ENCODE results near the gene CDH4. TPM values are rescaled to one million over a fixed set of nuclear protein-coding genes. Genes with fewer than 3 reads are reported as not detected.

CDH4 gene
- total RNA-seq, 1 donor from 2014 or later, result 0.99 TPM

GRCh38 chr20:61434341-61434781 is 182.3 kb downstream of the CDH4 start:
- TF ChIP-seq CTCF (IDR thresholded peaks at IDR 0.05), result no peak
- H3K9me3 Mint-ChIP-seq (ENCODE audit: low read depth), result no peaks in the 10 kb centered on the region
- DNase-seq (ENCODE audit: low spot score), result no peak
- no peak overlapping the region for H3K27ac Mint-ChIP-seq (ENCODE audit: unreplicated experiment)
- H3K4me3 Mint-ChIP-seq (ENCODE audit: unreplicated experiment), result no peak overlapping the region
- H3K4me1 Mint-ChIP-seq (ENCODE audit: low read depth), result peaks cover 18% of the 10 kb centered on the region
- H3K36me3 Mint-ChIP-seq (ENCODE audit: low read depth), result no peaks in the 10 kb centered on the region
- peaks cover 18% of the 10 kb centered on the region for H3K27me3 Mint-ChIP-seq (ENCODE audit: low read depth)

- Mint-ChIP-seq H3K9me3 (ENCODE audit: low read depth) (no peaks in the 10 kb centered on the region), H3K27ac (ENCODE audit: unreplicated experiment) (no peak overlapping the region), H3K4me1 (ENCODE audit: low read depth) (peaks cover 18% of the 10 kb centered on the region), H3K27me3 (ENCODE audit: low read depth) (peaks cover 19% of the 10 kb centered on the region), H3K36me3 (ENCODE audit: low read depth) (no peaks in the 10 kb centered on the region), H3K4me3 (ENCODE audit: unreplicated experiment) (no peak overlapping the region)
- no peak for TF ChIP-seq CTCF (IDR thresholded peaks at IDR 0.05)
- DNase-seq (ENCODE audit: low spot score), result no peak
Measured at GRCh38 chr20:61435184-61435822, 183.2 kb downstream of the CDH4 start.

GRCh38 chr20:61435823-61436220 is 183.8 kb downstream of the CDH4 start:
- H3K27me3 Mint-ChIP-seq (ENCODE audit: low read depth), result peaks cover 18% of the 10 kb centered on the region
- H3K27ac Mint-ChIP-seq (ENCODE audit: unreplicated experiment), result no peak overlapping the region
- no peaks in the 10 kb centered on the region for H3K9me3 Mint-ChIP-seq (ENCODE audit: low read depth)
- no peak overlapping the region for H3K4me3 Mint-ChIP-seq (ENCODE audit: unreplicated experiment)
- H3K4me1 Mint-ChIP-seq (ENCODE audit: low read depth), result peaks cover 18% of the 10 kb centered on the region
- H3K36me3 Mint-ChIP-seq (ENCODE audit: low read depth), result no peaks in the 10 kb centered on the region
- TF ChIP-seq CTCF (IDR thresholded peaks at IDR 0.05), result no peak
- DNase-seq (ENCODE audit: low spot score), result no peak

- H3K27me3 Mint-ChIP-seq (ENCODE audit: low read depth), result peaks cover 21% of the 10 kb centered on the region
- TF ChIP-seq CTCF (IDR thresholded peaks at IDR 0.05), result no peak
- peaks cover 18% of the 10 kb centered on the region for H3K4me1 Mint-ChIP-seq (ENCODE audit: low read depth)
- no peak overlapping the region for H3K27ac Mint-ChIP-seq (ENCODE audit: unreplicated experiment)
- no peak overlapping the region for H3K4me3 Mint-ChIP-seq (ENCODE audit: unreplicated experiment)
- no peaks in the 10 kb centered on the region for H3K36me3 Mint-ChIP-seq (ENCODE audit: low read depth)
- H3K9me3 Mint-ChIP-seq (ENCODE audit: low read depth), result no peaks in the 10 kb centered on the region
- DNase-seq (ENCODE audit: low spot score), result no peak
Measured at GRCh38 chr20:61436283-61436666, 184.2 kb downstream of the CDH4 start.

- Mint-ChIP-seq H3K36me3 (ENCODE audit: low read depth) (no peaks in the 10 kb centered on the region), H3K4me1 (ENCODE audit: low read depth) (peaks cover 18% of the 10 kb centered on the region), H3K27ac (ENCODE audit: unreplicated experiment) (no peak overlapping the region), H3K9me3 (ENCODE audit: low read depth) (no peaks in the 10 kb centered on the region), H3K4me3 (ENCODE audit: unreplicated experiment) (no peak overlapping the region), H3K27me3 (ENCODE audit: low read depth) (peaks cover 20% of the 10 kb centered on the region)
- no peak for DNase-seq (ENCODE audit: low spot score)
- TF ChIP-seq CTCF (IDR thresholded peaks at IDR 0.05), result no peak
Measured at GRCh38 chr20:61436667-61437279, 184.7 kb downstream of the CDH4 start.
